Spleen (tissue), 7 donors: Measurements from ENCODE around the gene SYNDIG1.

Experiments used
- CTCF ChIP-seq, 11 experiments: fragments of 200-600 bp in 7 of 11; fragments of 450-650 bp in 4 of 11; sonication (generic) in 4 of 11; IDR thresholded peaks in 8 of 11; conservative IDR thresholded peaks in 3 of 11; 1 replicate in 7 of 11; 2 replicates in 4 of 11; pipeline versions ENCODE4 v1.4.0 to v1.8.0; 2016 to 2021; ENCODE audit warnings: antibody characterized with exemption in 11 of 11, inconsistent platforms in 4 of 11, mild to moderate bottlenecking in 1 of 11
- POLR2A ChIP-seq, 3 donors: fragments of 450-650 bp; IDR thresholded peaks; one replicate each; pipeline ENCODE4 v1.5.1; 2017; ENCODE audit warnings: antibody characterized with exemption in 3 of 3, mild to moderate bottlenecking in 1 of 3
- donor health status: DM: no; HTN: no; CAD: no; lungs with moderate emphysema.
- donor health status: DM: no; HTN: no; CAD: no.
- donor health status: DM: no; HTN: no; CAD: no.

GRCh38 chr20:24452498-24453127, 16.8 kb upstream of the SYNDIG1 start:
- TF ChIP-seq CTCF (IDR thresholded peaks at IDR 0.05 in 8 of 11, conservative IDR thresholded peaks at IDR 0.05 in 3 of 11) (no peak), POLR2A (IDR thresholded peaks at IDR 0.05) (no peak)
